Measurements from ENCODE around the gene GFI1B.
A peak's percentile ranks its signal among the peaks of the same experiment; 100 is the strongest.

DNA sequence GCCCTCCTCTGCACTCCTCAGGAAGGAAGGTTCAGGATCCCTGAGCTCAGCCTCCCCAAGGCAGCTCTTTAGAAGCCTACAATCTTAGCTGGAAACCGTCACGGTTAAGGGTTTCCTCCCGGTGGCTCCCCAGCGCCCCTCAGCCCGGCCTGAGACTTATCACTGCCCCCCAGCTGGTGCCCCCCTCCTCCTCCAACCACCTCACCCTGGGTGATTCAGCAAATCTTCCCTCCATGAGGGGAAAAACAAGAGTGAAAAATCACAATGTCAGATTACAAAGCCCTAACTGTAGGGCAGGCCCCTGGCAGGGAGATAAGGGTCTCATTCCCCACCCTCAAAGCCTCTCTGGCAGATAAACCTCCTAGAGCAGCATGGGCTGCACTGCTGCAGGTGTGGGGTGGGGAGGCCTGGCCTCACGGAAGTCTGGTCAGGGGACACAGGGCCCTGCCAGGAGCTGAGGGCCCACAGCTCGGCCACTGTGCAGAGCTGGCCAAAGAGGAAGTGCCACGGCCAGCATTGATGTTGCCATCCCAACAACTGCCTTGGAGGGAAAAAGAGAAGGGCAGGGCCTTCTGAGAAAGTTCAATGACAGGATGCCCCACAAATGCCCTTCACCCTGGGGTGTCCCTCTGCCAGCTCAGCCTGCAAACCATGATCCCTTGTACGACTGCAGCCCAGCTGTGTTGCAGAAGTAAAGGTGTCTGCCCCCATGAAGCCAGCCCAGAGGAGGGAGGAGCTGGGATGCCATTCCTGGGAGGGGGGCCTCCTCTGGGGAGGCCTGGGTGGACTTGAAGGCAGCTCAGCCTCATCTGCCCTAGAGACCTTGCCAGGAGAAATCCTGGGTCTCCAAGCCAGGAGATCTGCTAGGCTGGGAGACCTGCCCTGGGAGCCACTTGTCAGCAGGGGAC, 25.9 kb downstream of the GFI1B start:
- TF ChIP-seq, protein P1, sequence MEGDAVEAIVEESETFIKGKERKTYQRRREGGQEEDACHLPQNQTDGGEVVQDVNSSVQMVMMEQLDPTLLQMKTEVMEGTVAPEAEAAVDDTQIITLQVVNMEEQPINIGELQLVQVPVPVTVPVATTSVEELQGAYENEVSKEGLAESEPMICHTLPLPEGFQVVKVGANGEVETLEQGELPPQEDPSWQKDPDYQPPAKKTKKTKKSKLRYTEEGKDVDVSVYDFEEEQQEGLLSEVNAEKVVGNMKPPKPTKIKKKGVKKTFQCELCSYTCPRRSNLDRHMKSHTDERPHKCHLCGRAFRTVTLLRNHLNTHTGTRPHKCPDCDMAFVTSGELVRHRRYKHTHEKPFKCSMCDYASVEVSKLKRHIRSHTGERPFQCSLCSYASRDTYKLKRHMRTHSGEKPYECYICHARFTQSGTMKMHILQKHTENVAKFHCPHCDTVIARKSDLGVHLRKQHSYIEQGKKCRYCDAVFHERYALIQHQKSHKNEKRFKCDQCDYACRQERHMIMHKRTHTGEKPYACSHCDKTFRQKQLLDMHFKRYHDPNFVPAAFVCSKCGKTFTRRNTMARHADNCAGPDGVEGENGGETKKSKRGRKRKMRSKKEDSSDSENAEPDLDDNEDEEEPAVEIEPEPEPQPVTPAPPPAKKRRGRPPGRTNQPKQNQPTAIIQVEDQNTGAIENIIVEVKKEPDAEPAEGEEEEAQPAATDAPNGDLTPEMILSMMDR (IDR thresholded peaks at IDR 0.05 in 8 of 11, conservative IDR thresholded peaks at IDR 0.05 in 3 of 11) = no peak
- peak; percentile 42 to 75 (median 60) for TF ChIP-seq POLR2AphosphoS5 (IDR thresholded peaks at IDR 0.05)
- TF ChIP-seq POLR2A (IDR thresholded peaks at IDR 0.05) = no peak
